GM10847 (cell line): ENCODE results near the gene DLG2.

Source experiments
- POLR2A ChIP-seq: IDR thresholded peaks from 2 replicates; pipeline ENCODE4 v1.6.1; 2011; ENCODE audit not compliant: insufficient read length; ENCODE audit errors: extremely low read depth

The DLG2 gene

DNA sequence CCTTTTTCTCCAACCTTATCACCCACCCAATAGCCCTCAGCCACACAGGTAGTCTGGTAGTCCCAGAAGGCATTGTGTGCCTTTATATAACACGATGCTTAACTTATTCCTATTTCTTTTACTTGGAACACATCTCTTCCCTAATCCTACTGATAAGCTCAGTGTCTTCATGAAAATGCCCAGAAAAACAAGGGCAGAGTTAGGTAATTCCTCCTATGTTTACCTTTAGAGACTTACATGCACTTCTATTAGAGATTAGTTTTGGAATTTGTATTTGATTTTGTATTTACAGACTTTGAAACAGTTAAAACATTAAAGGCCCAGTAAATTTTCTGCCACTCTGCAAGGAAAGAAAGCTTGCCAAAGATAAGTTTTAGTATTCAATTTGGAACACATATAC lies 1703.2 kb downstream of the DLG2 start:
- TF ChIP-seq POLR2A: no peak

DNA sequence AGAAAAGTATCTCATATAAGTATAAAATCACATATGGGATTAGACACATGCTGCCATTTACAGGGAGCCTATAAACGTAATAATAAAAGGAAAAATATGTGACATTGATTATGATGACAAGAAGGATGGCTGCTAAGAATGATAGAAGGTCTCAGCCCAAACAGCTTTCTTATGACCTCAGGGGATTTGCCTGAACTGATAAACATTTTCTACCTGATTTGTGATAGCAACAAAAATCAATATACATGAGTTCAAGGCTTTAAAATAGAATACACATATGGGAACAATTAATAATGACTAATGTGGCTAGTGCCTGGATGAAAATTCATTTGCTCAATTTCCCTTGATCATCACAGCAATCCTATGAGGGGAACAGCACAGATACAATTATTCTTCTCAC lies 1704.2 kb downstream of the DLG2 start:
- no peak for TF ChIP-seq POLR2A

DNA sequence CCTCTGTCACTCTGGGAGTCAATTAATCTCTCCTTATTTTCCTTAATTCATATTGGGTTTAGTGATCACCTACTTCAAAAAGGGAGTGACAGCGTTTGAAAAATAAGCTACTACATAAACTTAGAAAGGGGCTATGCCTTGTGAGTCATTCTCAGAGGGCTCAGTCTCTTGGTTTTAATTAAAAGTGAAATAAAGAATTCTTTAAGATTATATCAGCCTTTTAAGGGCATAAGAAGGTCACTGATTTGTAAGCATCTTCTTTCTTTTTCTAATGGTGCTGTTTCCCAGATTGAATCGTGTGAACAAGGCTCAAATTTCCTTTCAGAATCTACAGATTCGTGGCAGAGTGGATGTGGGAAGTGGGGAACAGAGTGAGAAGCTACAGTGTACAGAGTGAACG lies 1704.8 kb downstream of the DLG2 start:
- TF ChIP-seq POLR2A: no peak

DNA sequence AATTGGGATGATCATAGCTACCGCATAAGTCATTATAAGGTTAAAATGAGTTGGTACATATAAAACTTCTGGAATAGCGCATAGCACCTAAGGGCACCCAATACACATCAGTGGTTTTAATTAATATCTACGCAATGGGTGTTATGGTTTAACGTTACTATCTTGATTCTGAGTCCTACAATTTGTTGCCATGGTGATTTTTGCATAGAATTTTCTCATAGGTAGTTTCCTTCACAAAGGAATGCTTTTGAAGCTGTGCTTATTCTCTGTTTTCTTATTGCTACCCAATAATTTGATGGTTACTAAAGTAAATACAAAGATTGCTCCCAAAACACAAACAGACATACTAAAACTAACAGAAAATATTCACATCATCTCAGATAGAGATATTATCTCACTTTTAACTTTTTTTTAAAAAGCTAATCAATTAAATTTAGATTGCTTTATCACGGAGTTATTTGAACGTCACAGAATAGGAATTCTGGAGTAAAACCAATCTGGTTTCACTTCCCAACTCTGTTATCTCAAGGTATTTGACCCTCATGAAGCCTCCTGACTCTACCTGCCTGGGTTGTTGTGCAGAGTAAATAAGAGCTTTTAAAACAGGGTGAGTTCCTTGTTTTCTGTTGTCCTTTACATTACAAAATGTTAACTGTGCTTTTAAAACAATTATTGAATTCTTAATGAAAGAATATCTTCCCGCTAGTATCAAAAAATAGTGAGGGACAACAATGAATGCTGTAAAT lies 1705.5 kb downstream of the DLG2 start:
- TF ChIP-seq POLR2A: no peak

DNA sequence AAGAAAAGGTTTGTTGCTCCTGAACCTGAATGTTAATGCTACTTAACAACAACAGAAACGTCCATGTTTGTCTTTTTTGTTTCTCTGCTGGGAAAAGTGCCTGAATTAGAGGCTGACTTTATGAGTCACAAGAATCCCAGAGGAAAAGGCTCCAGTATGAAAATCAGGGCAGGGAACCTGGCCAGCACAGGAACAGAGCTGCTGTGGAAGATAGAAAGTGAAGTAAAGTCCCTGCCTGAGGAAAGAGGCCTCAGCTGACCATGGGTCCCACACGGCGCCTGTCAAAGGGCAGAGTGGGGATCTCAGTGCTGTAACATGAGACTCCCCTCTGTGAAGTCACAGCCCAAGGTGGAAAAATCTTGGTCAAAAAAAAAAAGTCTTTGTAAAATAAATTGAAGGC lies 1708.7 kb downstream of the DLG2 start:
- no peak for TF ChIP-seq POLR2A

DNA sequence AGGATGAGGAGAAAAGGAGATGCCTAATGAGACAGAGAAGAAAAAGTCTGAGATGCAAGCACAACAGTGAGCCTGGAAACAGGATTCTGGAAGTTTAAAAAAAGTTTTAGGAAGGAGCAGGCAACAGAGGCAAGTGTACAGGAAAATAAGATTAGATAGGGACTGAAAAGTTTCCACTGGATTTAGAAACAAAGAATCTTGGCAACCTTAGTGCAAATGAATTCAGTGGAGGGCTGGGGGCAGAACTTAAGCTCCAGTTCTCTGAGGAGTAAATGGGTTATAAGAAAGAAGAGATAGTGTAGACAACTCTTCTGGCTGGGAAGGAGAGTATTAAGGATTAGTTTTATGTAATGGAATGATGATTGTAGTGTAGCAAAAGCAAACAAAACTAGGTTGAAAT lies 1712.1 kb downstream of the DLG2 start:
- no peak for TF ChIP-seq POLR2A

DNA sequence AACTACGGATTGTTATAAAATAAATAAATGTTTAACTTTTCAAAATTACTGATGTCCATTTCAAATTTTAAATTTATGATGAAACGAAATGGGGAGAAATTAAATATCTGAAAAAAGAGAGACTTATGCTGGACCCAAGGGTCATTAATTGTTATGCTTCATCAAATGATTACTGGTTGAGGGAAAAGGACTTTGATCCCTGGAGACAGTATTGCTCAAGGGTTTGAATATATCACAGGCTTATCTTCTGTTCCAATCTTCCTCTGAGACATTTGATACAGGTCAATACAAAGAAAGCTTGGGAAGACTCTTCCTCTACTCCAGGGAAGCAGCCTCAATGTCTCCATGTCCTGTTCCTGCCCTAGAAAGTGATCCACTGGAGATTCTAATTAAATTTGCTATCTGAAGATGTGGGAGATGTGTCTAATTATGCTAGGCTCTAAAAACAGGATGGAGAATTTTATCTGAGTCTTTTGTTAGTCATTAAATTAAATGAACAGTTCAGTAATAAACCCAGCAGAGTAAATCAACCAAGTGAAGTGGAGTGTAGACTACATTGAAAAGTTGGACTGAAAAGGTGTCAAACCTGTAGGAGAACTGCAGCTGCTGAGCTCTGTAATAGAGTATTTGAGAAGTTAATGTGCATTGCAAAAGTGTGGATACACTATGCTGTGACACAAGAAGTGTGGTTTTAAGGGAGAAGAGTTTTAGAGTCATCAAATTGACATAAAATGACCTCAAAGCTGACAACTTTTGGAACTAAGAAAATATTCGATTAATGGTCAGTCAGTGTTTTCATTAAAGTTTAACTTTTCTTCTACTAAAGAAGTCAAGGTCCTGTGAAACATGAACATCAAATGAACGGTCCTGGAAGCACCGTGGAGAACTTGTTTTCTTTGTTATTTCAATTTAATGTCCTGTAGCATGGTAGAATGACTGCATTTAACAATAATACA lies 1717.3 kb downstream of the DLG2 start:
- no peak for TF ChIP-seq POLR2A

DNA sequence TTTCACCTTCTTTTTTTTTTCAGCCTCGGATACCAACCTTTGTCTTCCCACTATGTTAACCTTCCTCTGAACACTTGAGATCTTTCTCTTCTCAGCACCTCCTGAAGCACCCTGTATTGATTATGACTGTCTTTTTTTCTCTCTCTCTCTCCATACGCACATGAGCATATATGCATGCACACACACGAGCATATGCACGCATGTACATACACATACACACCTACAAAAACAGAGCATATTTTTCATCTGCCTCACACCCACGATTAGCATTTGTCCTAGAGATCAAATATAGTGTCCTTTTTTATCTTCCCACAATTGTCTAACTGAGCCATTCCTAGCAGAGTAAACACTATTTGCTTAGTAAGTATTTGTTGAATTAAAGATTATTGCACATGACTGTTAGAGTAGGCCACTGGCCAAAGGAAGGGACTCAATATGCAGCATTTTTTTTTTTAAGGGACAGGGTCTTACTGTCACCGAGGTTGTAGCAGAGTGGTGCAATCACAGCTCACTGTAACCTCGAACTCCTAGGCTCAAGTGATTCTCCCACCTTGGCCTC lies 1718.8 kb downstream of the DLG2 start:
- TF ChIP-seq POLR2A: no peak

DNA sequence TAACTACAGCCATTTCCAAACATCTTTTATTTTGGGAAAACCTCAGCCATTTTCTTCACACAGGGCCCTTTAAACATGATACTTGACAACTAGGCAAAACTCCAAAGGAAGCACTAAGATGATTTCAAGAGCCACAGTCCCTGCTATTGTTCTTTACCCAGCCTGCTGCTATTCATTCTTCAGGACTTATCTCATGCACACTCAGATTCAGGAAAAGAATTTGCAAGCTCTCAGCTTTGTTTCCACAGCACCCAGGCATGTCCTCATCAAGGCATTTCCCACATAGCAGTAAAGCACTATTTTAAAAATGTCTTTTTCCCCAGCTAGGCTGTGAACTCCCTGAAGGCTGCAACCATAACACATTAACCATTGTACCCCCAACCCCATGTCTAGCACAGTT lies 1731.6 kb downstream of the DLG2 start:
- TF ChIP-seq POLR2A: no peak

DNA sequence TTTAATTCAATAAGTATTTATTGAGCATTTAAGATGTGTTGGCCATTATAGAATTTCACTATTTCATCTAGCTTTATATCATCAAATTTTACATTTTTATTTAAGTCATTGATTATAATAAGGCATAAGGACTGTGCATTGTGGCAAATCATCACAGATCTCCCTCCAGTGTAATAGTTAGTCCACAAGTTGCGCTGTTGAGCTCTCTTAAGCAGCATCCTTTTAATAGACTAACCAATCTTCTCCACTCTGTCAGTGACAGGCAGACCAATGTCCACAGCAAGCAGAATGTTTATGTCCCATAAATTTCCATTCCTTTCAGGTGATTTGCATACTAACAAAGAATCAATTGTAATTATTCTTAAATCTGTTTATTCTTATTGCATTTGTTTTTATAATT lies 1745.7 kb downstream of the DLG2 start:
- TF ChIP-seq POLR2A: no peak

DNA sequence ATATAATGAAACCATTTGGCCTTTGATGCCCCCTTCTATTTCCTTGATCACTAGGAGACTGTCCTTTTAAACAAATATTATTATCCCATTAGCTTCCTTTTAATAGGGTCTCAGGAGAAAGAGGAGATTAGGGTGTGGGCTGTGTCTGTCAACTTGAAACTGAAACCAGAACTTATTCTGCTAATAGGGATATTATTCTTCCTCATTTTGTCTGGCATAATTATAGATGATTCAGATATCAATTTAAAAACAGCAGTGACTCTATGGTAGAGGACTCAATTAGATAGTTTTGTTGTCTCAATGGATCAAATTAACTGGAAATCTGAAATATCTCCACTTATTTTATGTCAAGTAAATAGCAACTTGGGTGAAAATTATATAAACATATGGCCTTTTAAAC lies 1756.1 kb downstream of the DLG2 start:
- no peak for TF ChIP-seq POLR2A

DNA sequence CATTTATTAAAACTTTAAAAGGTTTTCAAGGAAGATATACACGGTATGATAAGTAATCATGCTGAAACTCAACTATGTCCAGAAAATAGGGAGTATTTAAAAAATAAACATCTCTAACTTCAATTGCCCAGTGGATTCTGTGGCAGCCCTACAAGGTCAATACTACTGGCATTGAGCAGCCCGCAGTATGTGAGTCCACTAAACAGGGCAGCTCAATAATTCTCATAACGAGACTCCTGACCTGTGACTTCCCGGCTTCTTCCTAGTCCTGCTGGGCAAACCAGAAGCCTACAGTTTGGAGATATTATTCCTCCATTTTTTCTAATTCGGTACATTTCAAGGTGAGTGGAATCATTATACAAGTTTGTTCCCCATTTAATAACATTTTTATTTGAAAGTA lies 1760.5 kb downstream of the DLG2 start:
- no peak for TF ChIP-seq POLR2A

DNA sequence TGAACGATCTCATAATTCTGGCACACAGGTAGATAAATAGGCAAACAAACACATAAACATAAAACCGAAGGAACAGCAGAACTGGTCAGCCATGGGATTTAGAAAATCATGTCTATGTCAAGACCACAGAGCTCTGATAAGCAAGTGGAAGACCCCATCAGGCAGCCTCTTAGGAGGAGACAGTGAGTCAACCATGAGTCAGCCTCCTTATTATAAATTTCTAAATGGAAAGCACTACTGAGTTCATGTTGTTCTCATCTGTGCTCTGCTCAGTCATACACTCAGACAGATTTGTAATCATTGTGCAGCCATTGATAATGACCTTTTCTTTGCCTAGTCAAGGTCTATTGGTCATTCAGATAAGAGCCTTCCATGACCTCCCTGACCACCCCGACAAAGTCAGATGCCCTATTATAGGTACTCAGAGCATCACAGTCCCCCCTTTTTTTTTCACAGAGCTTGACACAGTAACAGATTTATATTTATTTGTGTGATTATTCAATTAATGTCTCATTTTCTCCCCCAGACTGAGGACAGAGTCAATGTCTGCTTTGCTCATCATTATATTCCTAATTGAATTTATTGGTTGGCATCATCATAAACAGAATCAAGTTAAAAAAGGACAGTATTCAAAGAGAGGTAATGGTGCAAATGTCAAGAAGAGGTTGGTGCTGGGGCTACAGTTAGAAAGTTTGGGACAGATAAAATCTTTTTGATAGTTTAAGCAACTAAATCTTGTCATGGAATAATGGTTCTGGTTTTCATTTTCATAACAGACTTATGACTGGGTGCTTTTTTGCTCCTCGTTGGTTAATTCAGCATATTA lies 1761.3 kb downstream of the DLG2 start:
- no peak for TF ChIP-seq POLR2A

DNA sequence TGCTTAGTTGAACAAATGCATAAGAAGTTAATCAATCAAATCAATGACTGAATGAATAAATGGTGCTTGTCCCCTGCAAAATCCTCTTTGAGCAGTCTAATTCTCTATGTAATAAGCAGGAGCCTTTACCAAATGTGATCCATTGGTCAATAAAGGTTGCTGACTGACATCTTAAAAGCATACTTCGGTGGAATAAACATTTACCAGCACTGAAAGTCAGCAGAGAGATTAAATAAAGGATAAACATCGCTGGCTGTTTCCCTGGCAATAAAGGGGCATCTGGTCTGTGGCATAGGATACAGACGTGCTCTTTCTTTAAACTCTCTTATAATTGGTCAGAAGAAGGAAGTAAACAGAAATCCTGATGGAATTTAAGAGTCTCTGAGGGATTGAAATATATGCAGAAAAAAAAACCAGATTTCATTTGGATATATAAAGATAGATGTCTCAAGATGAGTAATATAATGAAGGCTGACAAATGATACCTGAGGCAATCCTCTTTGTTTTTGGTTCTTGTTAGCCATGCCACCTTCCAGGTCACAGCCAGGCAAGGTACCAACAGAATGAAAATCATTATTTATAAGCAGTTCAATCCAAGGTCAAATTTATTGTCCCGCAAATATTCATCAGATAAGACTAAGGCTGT lies 1762.6 kb downstream of the DLG2 start:
- TF ChIP-seq POLR2A: no peak

DNA sequence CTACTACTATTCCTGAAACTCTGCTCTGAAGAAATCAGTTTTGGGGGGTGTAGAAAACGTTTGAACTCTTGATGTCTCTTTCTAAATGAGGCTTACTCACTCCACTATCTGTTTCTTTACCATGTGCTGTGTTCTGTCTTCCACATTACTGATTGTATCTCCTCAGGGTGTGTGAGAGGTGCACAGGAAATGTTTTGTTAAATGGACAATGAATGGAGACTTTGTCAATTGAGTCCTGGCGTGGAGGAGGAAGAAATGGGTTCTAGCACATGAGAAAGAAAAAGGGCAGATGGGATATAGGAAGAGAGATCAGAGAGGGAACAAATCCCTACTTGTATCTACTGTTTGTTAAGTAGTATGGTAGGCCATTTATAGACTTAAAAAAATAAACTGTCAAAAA lies 1763.9 kb downstream of the DLG2 start:
- TF ChIP-seq POLR2A: no peak
